ENCODE measurements around the gene COL18A1. TPM values are rescaled to one million over a fixed set of nuclear protein-coding genes. Genes with fewer than 3 reads are reported as not detected.

The COL18A1 gene
- total RNA-seq, 4 donors from 2014 or later, result 16.4 to 42.2 (median 20.7) TPM

DNA sequence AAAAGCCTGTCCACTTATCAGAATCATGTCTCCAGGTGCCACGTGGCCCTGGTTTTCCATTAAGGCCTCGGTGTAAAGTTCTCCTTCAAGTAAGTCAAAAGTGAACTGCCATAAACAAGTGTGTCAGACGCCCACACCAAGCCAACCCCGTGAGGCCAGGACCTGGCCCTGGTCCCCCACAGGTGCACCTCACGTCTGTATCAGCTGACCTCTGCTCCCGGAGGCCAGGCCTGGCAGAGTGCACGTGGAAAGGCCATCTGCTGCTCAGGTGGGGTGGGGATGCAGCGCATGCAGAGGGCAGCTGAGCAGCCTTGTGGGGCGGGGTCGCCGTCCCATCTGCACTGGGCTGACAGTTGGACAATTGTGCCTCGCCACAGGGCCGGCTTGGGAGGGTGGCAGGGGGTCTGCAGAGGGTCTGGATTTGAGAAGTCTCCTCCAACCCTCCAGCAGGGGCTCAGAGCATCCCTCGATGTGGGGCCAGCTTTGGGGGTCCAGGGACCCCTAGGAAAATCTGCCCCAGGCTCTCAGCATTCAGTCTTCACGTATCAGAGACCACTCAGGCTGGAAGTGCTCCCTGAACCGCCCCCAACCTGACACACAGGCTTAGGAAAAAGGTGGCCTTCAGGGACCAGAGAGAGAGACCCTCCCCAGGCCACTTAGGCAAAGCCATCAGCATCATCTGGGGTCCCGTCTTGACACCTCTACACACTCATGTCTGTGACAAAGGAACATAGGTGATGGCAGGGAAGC is 134.3 kb downstream of the COL18A1 start:
- TF ChIP-seq, protein P1, sequence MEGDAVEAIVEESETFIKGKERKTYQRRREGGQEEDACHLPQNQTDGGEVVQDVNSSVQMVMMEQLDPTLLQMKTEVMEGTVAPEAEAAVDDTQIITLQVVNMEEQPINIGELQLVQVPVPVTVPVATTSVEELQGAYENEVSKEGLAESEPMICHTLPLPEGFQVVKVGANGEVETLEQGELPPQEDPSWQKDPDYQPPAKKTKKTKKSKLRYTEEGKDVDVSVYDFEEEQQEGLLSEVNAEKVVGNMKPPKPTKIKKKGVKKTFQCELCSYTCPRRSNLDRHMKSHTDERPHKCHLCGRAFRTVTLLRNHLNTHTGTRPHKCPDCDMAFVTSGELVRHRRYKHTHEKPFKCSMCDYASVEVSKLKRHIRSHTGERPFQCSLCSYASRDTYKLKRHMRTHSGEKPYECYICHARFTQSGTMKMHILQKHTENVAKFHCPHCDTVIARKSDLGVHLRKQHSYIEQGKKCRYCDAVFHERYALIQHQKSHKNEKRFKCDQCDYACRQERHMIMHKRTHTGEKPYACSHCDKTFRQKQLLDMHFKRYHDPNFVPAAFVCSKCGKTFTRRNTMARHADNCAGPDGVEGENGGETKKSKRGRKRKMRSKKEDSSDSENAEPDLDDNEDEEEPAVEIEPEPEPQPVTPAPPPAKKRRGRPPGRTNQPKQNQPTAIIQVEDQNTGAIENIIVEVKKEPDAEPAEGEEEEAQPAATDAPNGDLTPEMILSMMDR (IDR thresholded peaks at IDR 0.05 in 4 of 5, conservative IDR thresholded peaks at IDR 0.05 in 1 of 5), result no peak
- TF ChIP-seq POLR2A (IDR thresholded peaks at IDR 0.05), result no peak
- no peak overlapping the region for H3K27ac ChIP-seq
- peak in 1 of 2 donors; percentile 5 for DNase-seq
- no peak overlapping the region for H3K4me3 ChIP-seq
- no peaks in the 10 kb centered on the region for H3K36me3 ChIP-seq
- H3K27me3 ChIP-seq, result no peaks in the 10 kb centered on the region
- H3K4me1 ChIP-seq, result peaks cover 8 to 11% of the 10 kb centered on the region in 2 donors
- no peak for ATAC-seq
- H3K9me3 ChIP-seq, result no peaks in the 10 kb centered on the region
- in situ Hi-C loops (cut with MboI; ENCODE audit: low sequenced_read_pairs in 4 of 4), result no loop called here
- intact Hi-C loops (cut with DNase I; ENCODE audit: low total_unique reads), result no loop called here

- peak in 1 of 2 donors; percentile 6 for DNase-seq
- no peaks in the 10 kb centered on the region for H3K36me3 ChIP-seq
- no peak for ATAC-seq
- H3K27me3 ChIP-seq, result no peaks in the 10 kb centered on the region
- TF ChIP-seq, protein P1 (IDR thresholded peaks at IDR 0.05 in 4 of 5, conservative IDR thresholded peaks at IDR 0.05 in 1 of 5), result no peak
- TF ChIP-seq POLR2A (IDR thresholded peaks at IDR 0.05), result no peak
- no peak overlapping the region for H3K27ac ChIP-seq
- in situ Hi-C loops (cut with MboI; ENCODE audit: low sequenced_read_pairs in 4 of 4) (no loop called here), intact Hi-C loops (cut with DNase I; ENCODE audit: low total_unique reads) (no loop called here)
- H3K4me1 ChIP-seq, result peaks cover 0 to 3% of the 10 kb centered on the region in 2 donors
- no peaks in the 10 kb centered on the region for H3K9me3 ChIP-seq
- no peak overlapping the region for H3K4me3 ChIP-seq
Measured at GRCh38 chr21:45539796-45540600, 135.0 kb downstream of the COL18A1 start.

- Histone ChIP-seq H3K27me3 (no peaks in the 10 kb centered on the region), H3K36me3 (no peaks in the 10 kb centered on the region), H3K9me3 (no peaks in the 10 kb centered on the region), H3K4me3 (no peak overlapping the region), H3K4me1 (peaks cover 0 to 3% of the 10 kb centered on the region in 2 donors), H3K27ac (no peak overlapping the region)
- TF ChIP-seq, protein P1 (IDR thresholded peaks at IDR 0.05 in 4 of 5, conservative IDR thresholded peaks at IDR 0.05 in 1 of 5), result no peak
- ATAC-seq, result no peak
- intact Hi-C loops (cut with DNase I; ENCODE audit: low total_unique reads), result no loop called here
- in situ Hi-C loops (cut with MboI; ENCODE audit: low sequenced_read_pairs in 4 of 4), result no loop called here
- DNase-seq, result no peak
Measured at GRCh38 chr21:45540601-45540970, 135.6 kb downstream of the COL18A1 start.

DNA sequence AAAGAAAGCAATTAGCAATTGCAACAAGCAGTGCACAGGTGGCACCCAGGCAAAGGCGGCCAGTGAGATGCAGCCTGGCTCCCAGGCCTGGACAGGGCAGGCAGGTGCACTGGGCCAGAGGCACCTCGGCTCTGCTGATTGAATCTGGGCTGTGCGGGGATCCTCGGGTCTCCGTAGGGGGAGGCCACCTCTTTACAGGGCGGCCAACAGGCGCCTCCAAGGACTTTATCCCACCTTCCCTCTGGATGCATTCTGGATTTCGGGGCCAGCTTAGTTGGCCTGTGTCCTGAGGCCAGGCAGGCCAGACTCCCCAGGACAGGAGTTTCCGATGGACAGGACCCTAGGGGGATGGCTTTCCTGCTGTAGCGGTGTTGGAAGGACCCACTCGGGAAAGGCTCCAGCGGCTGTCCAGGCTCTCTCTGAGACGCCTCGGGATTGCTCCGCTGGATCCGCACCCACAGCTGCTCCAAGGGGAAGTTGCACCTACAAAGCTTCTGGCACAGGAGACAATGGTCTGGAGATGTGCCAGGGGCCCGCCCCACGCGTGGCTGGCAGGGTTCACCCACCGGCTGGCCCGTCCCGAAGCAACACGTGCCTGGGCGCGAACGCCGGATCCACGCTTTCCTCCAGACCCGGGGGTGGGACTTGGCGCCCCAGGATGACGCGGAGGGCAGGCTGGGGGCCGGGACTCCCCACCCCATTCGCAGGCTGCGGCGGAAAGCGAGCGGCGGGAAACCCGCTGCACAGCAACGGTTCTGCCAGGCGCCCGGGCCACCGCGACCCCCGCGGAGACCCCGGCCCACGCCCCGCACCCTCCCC is 136.5 kb downstream of the COL18A1 start:
- peaks cover 0 to 3% of the 10 kb centered on the region in 2 donors for H3K4me1 ChIP-seq
- H3K27ac ChIP-seq, result peak overlapping the region in 2 of 4 donors; percentile 18 to 68
- intact Hi-C loops (cut with DNase I; ENCODE audit: low total_unique reads), result no loop called here
- DNase-seq (peak; percentile 36 to 49), ATAC-seq (peak; percentile 39 to 47)
- in situ Hi-C loops (cut with MboI; ENCODE audit: low sequenced_read_pairs in 4 of 4), result no loop called here
- H3K36me3 ChIP-seq, result no peaks in the 10 kb centered on the region
- peak overlapping the region; percentile 49 to 76 (median 62) for H3K4me3 ChIP-seq
- H3K9me3 ChIP-seq, result no peaks in the 10 kb centered on the region
- H3K27me3 ChIP-seq, result no peaks in the 10 kb centered on the region
- TF ChIP-seq, protein P1 (IDR thresholded peaks at IDR 0.05 in 4 of 5, conservative IDR thresholded peaks at IDR 0.05 in 1 of 5), result no peak
- TF ChIP-seq POLR2A (IDR thresholded peaks at IDR 0.05), result no peak
